ENCODE measurements around the gene PRTFDC1.

- TF ChIP-seq, protein P1, sequence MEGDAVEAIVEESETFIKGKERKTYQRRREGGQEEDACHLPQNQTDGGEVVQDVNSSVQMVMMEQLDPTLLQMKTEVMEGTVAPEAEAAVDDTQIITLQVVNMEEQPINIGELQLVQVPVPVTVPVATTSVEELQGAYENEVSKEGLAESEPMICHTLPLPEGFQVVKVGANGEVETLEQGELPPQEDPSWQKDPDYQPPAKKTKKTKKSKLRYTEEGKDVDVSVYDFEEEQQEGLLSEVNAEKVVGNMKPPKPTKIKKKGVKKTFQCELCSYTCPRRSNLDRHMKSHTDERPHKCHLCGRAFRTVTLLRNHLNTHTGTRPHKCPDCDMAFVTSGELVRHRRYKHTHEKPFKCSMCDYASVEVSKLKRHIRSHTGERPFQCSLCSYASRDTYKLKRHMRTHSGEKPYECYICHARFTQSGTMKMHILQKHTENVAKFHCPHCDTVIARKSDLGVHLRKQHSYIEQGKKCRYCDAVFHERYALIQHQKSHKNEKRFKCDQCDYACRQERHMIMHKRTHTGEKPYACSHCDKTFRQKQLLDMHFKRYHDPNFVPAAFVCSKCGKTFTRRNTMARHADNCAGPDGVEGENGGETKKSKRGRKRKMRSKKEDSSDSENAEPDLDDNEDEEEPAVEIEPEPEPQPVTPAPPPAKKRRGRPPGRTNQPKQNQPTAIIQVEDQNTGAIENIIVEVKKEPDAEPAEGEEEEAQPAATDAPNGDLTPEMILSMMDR (IDR thresholded peaks at IDR 0.05; ENCODE audit: low read depth, low read length, poor library complexity, severe bottlenecking): no peak
- no peak for TF ChIP-seq EZH2phosphoT487 (IDR thresholded peaks at IDR 0.05; ENCODE audit: borderline replicate concordance, low read length)
Measured at GRCh38 chr10:24916365-24916764, 36.0 kb downstream of the PRTFDC1 start.

Measured in DOHH2 (cell line).